ENCODE data around the gene NDUFS1.
"Not testable (repeated sequence)": the region's sequence is repeated elsewhere in the genome, so short reads cannot be mapped to it uniquely, and the experiment has no call there.

Gene NDUFS1

GRCh38 chr2:206095536-206096332 lies 63.5 kb downstream of the NDUFS1 start:
- no peak for FAIRE-seq

- FAIRE-seq: no peak
Measured at GRCh38 chr2:206092297-206092696, 66.9 kb downstream of the NDUFS1 start.

GRCh38 chr2:206088248-206088647 lies 71.0 kb downstream of the NDUFS1 start:
- no peak for FAIRE-seq

GRCh38 chr2:206086716-206087350 lies 72.4 kb downstream of the NDUFS1 start:
- peak; percentile 11 for FAIRE-seq

GRCh38 chr2:206085742-206086445 lies 73.3 kb downstream of the NDUFS1 start, which contains the start of gene INO80D:
Gene INO80D (minus strand): TSS chr2:206086174. CDS start chr2:206063016, 23,158 bp downstream.
- no peak for FAIRE-seq

GRCh38 chr2:206084870-206085741 lies 74.1 kb downstream of the NDUFS1 start:
- no peak for FAIRE-seq

- peak; percentile 7 for FAIRE-seq
Measured at GRCh38 chr2:206084439-206084869, 74.8 kb downstream of the NDUFS1 start.

- FAIRE-seq: no peak
Measured at GRCh38 chr2:206083602-206084438, 75.4 kb downstream of the NDUFS1 start.

- no peak for FAIRE-seq
Measured at GRCh38 chr2:206082298-206082843, 76.9 kb downstream of the NDUFS1 start.

GRCh38 chr2:206080927-206081326 lies 78.3 kb downstream of the NDUFS1 start:
- no peak for FAIRE-seq

- no peak for FAIRE-seq
Measured at GRCh38 chr2:206079699-206080465, 79.4 kb downstream of the NDUFS1 start.

GRCh38 chr2:206077879-206078278 lies 81.4 kb downstream of the NDUFS1 start:
- not testable (repeated sequence) for FAIRE-seq

- FAIRE-seq: no peak
Measured at GRCh38 chr2:206075113-206075512, 84.1 kb downstream of the NDUFS1 start.

GRCh38 chr2:206071807-206072206 lies 87.4 kb downstream of the NDUFS1 start:
- FAIRE-seq: no peak

- no peak for FAIRE-seq
Measured at GRCh38 chr2:206069417-206069816, 89.8 kb downstream of the NDUFS1 start.

- FAIRE-seq: no peak
Measured at GRCh38 chr2:206068207-206068606, 91.0 kb downstream of the NDUFS1 start.
